Measurements from ENCODE around the gene STIP1.

GRCh38 chr11:64222651-64223000 is 36.7 kb downstream of the STIP1 start:
- TF ChIP-seq POLR2A (IDR thresholded peaks at IDR 0.05) (no peak), CTCF (IDR thresholded peaks at IDR 0.05) (no peak)

All from lower leg skin (tissue), 3 donors.